K562 (cell line): ENCODE measurements around the gene GLRX3. TPM values are rescaled to one million over a fixed set of nuclear protein-coding genes. Genes with fewer than 3 reads are reported as not detected.

Experiments
- BMI1 ChIP-seq: fragments of 150-350 bp; IDR thresholded peaks from 2 replicates; pipeline ENCODE4 v1.6.1; 2014; ENCODE audit warnings: low read length
- CC2D1A ChIP-seq: fragments of 450-650 bp; IDR thresholded peaks from 2 replicates; pipeline ENCODE4 v1.6.1; 2017; ENCODE audit warnings: mild to moderate bottlenecking
- CHD1 ChIP-seq: fragments of 200-600 bp; sonication (generic); IDR thresholded peaks from one replicate; pipeline ENCODE4 v1.6.1; 2012; ENCODE audit warnings: mild to moderate bottlenecking, moderate library complexity, low read length, inconsistent platforms
- EP300 ChIP-seq: IDR thresholded peaks from 2 replicates; pipeline ENCODE4 v1.6.1; 2012; ENCODE audit warnings: low read length, improper control_type of control experiment
- HOXB6 ChIP-seq: fragments of 250-450 bp; sonication (Bioruptor Pico); IDR thresholded peaks from 2 replicates; pipeline ENCODE4 v1.5.1; 2022; ENCODE audit warnings: mild to moderate bottlenecking, borderline replicate concordance
- LCOR ChIP-seq: sonication (generic); formaldehyde crosslinking; IDR thresholded peaks from 2 replicates; pipeline ENCODE4 v1.8.0; 2022; ENCODE audit warnings: mild to moderate bottlenecking, missing genetic modification reagents
- NFATC3 ChIP-seq: fragments of 450-650 bp; IDR thresholded peaks from 2 replicates; pipeline ENCODE4 v1.6.1; 2017; ENCODE audit warnings: mild to moderate bottlenecking
- NFYB ChIP-seq: IDR thresholded peaks from 2 replicates; pipeline ENCODE4 v1.6.1; 2011; ENCODE audit warnings: mild to moderate bottlenecking, moderate library complexity; ENCODE audit not compliant: insufficient read length; ENCODE audit errors: extremely low read depth
- RBBP5 ChIP-seq: fragments of 200-600 bp; sonication (generic); IDR thresholded peaks from 2 replicates; pipeline ENCODE4 v1.6.1; 2012; ENCODE audit warnings: borderline replicate concordance, mild to moderate bottlenecking, low read length, control low read depth, inconsistent platforms; ENCODE audit not compliant: insufficient read depth, poor library complexity, severe bottlenecking
- SIN3B ChIP-seq: fragments of 450-650 bp; IDR thresholded peaks from 2 replicates; pipeline ENCODE4 v1.6.1; 2017; ENCODE audit warnings: low read depth, mild to moderate bottlenecking, moderate library complexity
- ZNF212 ChIP-seq: fragments of 450-650 bp; formaldehyde crosslinking; IDR thresholded peaks from 2 replicates; pipeline ENCODE4 v1.4.0; 2020; ENCODE audit warnings: mild to moderate bottlenecking
- ZNF24 ChIP-seq: fragments of 450-650 bp; IDR thresholded peaks from 2 replicates; pipeline ENCODE4 v1.6.1; 2016
- ZNF561 ChIP-seq: fragments of 450-650 bp; formaldehyde crosslinking; conservative IDR thresholded peaks from 2 replicates; pipeline ENCODE4 v1.4.0; 2020; ENCODE audit warnings: mild to moderate bottlenecking, moderate library complexity
- ZNF668 ChIP-seq: fragments of 250-450 bp; sonication (Bioruptor Pico); IDR thresholded peaks from 2 replicates; pipeline ENCODE4 v1.8.0; 2022; ENCODE audit warnings: mild to moderate bottlenecking, inconsistent platforms
- polyA plus RNA-seq, 8 experiments: library from polyadenylated mRNA; depleted of rRNA in 4 of 8; stranded (reverse) in 5 of 8; unstranded in 3 of 8; fragments of >200 nt; fragmentation: Nextera tagmentation in 2 of 8; fragmentation: Illumina TruSeq in 1 of 8; extraction: Ambion mirVana in 2 of 8; extraction: Trizol in 1 of 8; gene quantifications; 2 replicates each; pipeline versions ENCODE4 v1.2.1 to v1.2.3, GENCODE V29; 2011 to 2014; ENCODE audit warnings: inconsistent platforms in 1 of 8, missing spikeins in 1 of 8
- total RNA-seq, 7 experiments: library from RNA; depleted of rRNA in 6 of 7; stranded (reverse); fragments of >200 nt in 6 of 7; fragmentation: Illumina TruSeq in 2 of 7; extraction: Trizol in 2 of 7; gene quantifications; 2 replicates each; pipeline versions ENCODE4 v1.2.1 to v1.2.3, GENCODE V29; 2011 to 2021; ENCODE audit warnings: low replicate concordance in 1 of 7
- TF ChIP-seq, protein P1 (sequence below): sonication (generic); IDR thresholded peaks from 2 replicates; pipeline ENCODE4 v1.6.1; 2016
- TF ChIP-seq, protein P2 (sequence below), 2 experiments: IDR thresholded peaks; 2 replicates each; pipeline ENCODE4 v1.6.1; 2012; ENCODE audit warnings: improper control_type of control experiment in 2 of 2, low read depth in 2 of 2, low read length in 2 of 2, borderline replicate concordance in 1 of 2
- TF ChIP-seq, protein P3 (sequence below): fragments of 250-450 bp; sonication (Bioruptor Pico); IDR thresholded peaks from 2 replicates; pipeline ENCODE4 v1.4.0; 2020

GLRX3 gene
- total and polyA plus RNA-seq, 9 of the 15 experiments (the other 6 are each of a cell fraction or from before 2014, with no cell fraction given), result 115 to 190 (median 169) TPM

DNA sequence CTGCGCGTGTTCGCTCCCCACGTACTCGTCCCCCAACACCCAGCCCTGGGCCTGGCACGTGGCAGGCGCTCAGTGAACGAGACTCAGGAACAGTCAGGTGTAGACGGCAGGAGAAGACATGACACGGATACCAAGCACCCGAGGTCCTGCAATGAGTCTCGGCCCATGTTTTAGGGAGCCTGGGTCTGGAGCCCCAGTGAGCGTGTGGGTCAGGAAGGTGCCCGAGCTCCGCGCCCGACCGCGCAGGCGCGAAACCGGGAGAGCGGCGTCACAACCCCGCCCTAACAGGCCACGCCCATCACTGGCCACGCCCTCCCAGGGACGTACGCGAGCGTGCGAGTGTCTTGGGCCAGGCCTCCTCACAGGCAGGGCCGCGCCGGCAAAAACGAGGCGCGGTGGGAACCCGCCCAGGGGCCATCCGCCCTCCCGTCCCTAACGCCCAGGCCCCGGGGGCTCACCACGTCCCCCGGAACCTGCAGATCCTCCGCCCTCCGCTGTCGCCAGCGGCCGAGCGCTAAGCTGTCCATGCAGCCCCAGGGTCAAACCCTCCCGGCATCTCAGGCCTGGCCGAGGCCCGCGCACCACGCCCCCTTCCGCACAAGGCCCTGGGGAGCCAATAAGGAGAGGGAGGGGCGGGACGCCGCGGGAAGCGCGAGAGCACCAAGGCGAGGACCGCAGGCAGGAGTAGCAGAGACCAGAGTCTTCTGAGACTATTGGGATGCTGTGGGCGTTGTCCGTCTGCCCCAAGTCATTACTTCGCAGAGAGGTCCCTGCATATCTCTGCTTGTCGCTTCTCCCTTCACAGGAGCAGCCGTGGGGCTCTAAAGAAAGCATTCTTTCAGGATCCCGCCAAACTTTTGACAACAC, 25.7 kb upstream of the GLRX3 start, which contains the start of gene C10orf143 (continued):
- TF ChIP-seq RBBP5 (peak; percentile 61), LCOR (CRISPR knock-in tag) (0 out of 2 replicates have a peak, but pooled peaks have one; percentile 30), ZNF668 (CRISPR knock-in tag) (no peak), HOXB6 (no peak), BMI1 (no peak), ZNF561 (no peak), SIN3B (peak; percentile 32; the same call in 1 of the 2 replicates), CC2D1A (no peak), CHD1 (peak; percentile 13), ZNF24 (no peak), EP300 (no peak; the same call in 1 of the 2 replicates), ZNF212 (no peak), NFATC3 (no peak), NFYB (no peak)
- TF ChIP-seq, protein P1, sequence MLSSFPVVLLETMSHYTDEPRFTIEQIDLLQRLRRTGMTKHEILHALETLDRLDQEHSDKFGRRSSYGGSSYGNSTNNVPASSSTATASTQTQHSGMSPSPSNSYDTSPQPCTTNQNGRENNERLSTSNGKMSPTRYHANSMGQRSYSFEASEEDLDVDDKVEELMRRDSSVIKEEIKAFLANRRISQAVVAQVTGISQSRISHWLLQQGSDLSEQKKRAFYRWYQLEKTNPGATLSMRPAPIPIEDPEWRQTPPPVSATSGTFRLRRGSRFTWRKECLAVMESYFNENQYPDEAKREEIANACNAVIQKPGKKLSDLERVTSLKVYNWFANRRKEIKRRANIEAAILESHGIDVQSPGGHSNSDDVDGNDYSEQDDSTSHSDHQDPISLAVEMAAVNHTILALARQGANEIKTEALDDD, result no peak
- TF ChIP-seq, protein P2, sequence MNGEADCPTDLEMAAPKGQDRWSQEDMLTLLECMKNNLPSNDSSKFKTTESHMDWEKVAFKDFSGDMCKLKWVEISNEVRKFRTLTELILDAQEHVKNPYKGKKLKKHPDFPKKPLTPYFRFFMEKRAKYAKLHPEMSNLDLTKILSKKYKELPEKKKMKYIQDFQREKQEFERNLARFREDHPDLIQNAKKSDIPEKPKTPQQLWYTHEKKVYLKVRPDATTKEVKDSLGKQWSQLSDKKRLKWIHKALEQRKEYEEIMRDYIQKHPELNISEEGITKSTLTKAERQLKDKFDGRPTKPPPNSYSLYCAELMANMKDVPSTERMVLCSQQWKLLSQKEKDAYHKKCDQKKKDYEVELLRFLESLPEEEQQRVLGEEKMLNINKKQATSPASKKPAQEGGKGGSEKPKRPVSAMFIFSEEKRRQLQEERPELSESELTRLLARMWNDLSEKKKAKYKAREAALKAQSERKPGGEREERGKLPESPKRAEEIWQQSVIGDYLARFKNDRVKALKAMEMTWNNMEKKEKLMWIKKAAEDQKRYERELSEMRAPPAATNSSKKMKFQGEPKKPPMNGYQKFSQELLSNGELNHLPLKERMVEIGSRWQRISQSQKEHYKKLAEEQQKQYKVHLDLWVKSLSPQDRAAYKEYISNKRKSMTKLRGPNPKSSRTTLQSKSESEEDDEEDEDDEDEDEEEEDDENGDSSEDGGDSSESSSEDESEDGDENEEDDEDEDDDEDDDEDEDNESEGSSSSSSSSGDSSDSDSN (IDR thresholded peaks at IDR 0.05; ENCODE audit: borderline replicate concordance in 1 of 2, low read depth in 2 of 2, low read length in 2 of 2), result no peak
- TF ChIP-seq, protein P3, sequence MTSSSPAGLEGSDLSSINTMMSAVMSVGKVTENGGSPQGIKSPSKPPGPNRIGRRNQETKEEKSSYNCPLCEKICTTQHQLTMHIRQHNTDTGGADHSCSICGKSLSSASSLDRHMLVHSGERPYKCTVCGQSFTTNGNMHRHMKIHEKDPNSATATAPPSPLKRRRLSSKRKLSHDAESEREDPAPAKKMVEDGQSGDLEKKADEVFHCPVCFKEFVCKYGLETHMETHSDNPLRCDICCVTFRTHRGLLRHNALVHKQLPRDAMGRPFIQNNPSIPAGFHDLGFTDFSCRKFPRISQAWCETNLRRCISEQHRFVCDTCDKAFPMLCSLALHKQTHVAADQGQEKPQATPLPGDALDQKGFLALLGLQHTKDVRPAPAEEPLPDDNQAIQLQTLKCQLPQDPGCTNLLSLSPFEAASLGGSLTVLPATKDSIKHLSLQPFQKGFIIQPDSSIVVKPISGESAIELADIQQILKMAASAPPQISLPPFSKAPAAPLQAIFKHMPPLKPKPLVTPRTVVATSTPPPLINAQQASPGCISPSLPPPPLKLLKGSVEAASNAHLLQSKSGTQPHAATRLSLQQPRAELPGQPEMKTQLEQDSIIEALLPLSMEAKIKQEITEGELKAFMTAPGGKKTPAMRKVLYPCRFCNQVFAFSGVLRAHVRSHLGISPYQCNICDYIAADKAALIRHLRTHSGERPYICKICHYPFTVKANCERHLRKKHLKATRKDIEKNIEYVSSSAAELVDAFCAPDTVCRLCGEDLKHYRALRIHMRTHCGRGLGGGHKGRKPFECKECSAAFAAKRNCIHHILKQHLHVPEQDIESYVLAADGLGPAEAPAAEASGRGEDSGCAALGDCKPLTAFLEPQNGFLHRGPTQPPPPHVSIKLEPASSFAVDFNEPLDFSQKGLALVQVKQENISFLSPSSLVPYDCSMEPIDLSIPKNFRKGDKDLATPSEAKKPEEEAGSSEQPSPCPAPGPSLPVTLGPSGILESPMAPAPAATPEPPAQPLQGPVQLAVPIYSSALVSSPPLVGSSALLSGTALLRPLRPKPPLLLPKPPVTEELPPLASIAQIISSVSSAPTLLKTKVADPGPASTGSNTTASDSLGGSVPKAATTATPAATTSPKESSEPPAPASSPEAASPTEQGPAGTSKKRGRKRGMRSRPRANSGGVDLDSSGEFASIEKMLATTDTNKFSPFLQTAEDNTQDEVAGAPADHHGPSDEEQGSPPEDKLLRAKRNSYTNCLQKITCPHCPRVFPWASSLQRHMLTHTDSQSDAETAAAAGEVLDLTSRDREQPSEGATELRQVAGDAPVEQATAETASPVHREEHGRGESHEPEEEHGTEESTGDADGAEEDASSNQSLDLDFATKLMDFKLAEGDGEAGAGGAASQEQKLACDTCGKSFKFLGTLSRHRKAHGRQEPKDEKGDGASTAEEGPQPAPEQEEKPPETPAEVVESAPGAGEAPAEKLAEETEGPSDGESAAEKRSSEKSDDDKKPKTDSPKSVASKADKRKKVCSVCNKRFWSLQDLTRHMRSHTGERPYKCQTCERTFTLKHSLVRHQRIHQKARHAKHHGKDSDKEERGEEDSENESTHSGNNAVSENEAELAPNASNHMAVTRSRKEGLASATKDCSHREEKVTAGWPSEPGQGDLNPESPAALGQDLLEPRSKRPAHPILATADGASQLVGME (CRISPR knock-in tag), result peak; percentile 16; the same call in 1 of the 2 replicates
